ENCODE results near the gene GATD1.
A peak's percentile ranks its signal among the peaks of the same experiment; 100 is the strongest.

GATD1 gene

GRCh38 chr11:794766-795633, 17.7 kb upstream of the GATD1 start:
- DNase-seq, result peak; percentile 14

GRCh38 chr11:794013-794765, 16.9 kb upstream of the GATD1 start:
- DNase-seq, result no peak

GRCh38 chr11:793556-793955, 16.3 kb upstream of the GATD1 start:
- no peak for DNase-seq

- DNase-seq, result peak; percentile 4
Measured at GRCh38 chr11:792873-793272, 15.6 kb upstream of the GATD1 start.

- DNase-seq, result no peak
Measured at GRCh38 chr11:792535-792821, 15.2 kb upstream of the GATD1 start.

- no peak for DNase-seq
Measured at GRCh38 chr11:791658-792534, 14.6 kb upstream of the GATD1 start.

GRCh38 chr11:790721-791564, 13.7 kb upstream of the GATD1 start:
- no peak for DNase-seq

GRCh38 chr11:789943-790342, 12.7 kb upstream of the GATD1 start, which contains the start of gene CEND1:
CEND1 (minus strand) TSS chr11:790090; CDS start chr11:788576, 1,514 bp downstream.
- DNase-seq, result peak; percentile 70

GRCh38 chr11:788953-789940, 12.0 kb upstream of the GATD1 start:
- DNase-seq, result no peak

- no peak for DNase-seq
Measured at GRCh38 chr11:788009-788640, 10.8 kb upstream of the GATD1 start.

GRCh38 chr11:787084-787675, 9.9 kb upstream of the GATD1 start:
- no peak for DNase-seq

GRCh38 chr11:786235-787083, 9.2 kb upstream of the GATD1 start:
- no peak for DNase-seq

- peak; percentile 63 for DNase-seq
Measured at GRCh38 chr11:783581-784015, 6.3 kb upstream of the GATD1 start.

- no peak for DNase-seq
Measured at GRCh38 chr11:782264-783174, 5.2 kb upstream of the GATD1 start.

- no peak for DNase-seq
Measured at GRCh38 chr11:779955-780532, 2.8 kb upstream of the GATD1 start.

- DNase-seq, result no peak
Measured at GRCh38 chr11:778976-779954, 2.0 kb upstream of the GATD1 start.

All from NCI-H1105 (cell line).